GM18519 (cell line): ENCODE results near the gene DPY30.

Experiments used
- ATAC-seq: cut with Tn5 transposase; IDR thresholded peaks from one replicate; pipeline ENCODE4 v1.9.1; 2021; ENCODE audit warnings: mild to moderate bottlenecking, moderate library complexity; ENCODE audit not compliant: unreplicated experiment, low FRiP score

The DPY30 gene

DNA sequence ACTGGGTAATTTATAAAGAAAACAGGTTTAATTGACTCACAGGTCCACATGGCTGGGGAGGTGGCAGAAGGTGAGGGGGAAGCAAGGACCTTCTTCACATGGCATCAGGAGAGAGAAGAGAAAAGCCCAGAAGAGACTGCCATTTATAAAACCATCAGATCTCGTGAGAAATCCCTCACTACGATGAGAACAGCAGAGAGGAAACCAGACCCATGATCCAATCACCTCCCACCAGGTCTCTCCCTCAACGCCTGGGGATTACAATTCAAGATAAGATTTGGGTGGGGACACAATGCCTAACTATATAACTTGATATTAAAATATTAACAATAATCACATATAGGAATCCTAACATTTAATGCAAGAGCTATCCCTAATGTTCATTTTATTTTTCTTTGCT is 60.6 kb downstream of the DPY30 start:
- ATAC-seq, result no peak

DNA sequence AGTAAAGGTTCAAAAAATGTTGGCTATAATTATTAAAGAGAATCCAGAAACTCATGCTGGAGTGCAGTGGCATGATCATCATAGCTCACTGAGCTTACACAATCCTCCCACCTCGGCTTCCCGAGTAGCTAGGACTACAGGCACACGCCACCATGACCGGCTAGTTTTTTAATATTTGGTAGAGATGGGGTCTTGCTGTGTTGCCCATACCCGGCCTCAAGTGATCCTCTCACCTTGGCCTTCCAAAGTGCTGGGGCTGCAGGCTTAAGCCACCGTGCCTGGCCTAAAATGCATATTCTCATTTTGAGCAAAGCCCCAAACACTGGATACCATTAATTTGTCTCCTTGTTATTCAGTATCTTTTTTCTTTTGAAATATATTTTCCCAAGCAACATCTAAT is 61.2 kb downstream of the DPY30 start:
- no peak for ATAC-seq
